Liver (tissue), 9 donors: ENCODE data around the gene CYLD. TPM values are rescaled to one million over a fixed set of nuclear protein-coding genes. Genes with fewer than 3 reads are reported as not detected.

Experiments
- DNase-seq: peaks from one replicate; pipeline ENCODE4 v3.0.0-alpha.2; 2017; ENCODE audit warnings: low spot score
- H3K27ac ChIP-seq, 2 donors: one replicate each; pipeline ENCODE4 v1.7.0; 2013; ENCODE audit warnings: inconsistent platforms in 2 of 2, low read length in 2 of 2, control low read depth in 1 of 2, low read depth in 1 of 2, mild to moderate bottlenecking in 1 of 2
- H3K27me3 ChIP-seq, 4 donors: one replicate each; pipeline versions ENCODE4 v1.6.1 to v1.7.0; 2013; ENCODE audit warnings: low read length in 3 of 4, inconsistent platforms in 1 of 4, mild to moderate bottlenecking in 1 of 4, moderate library complexity in 1 of 4; ENCODE audit not compliant: control insufficient read depth in 4 of 4, insufficient read depth in 4 of 4
- H3K36me3 ChIP-seq, 4 donors: one replicate each; pipeline versions ENCODE4 v1.6.1 to v1.7.0; 2013; ENCODE audit warnings: low read length in 3 of 4, mild to moderate bottlenecking in 3 of 4, low read depth in 1 of 4, moderate library complexity in 1 of 4; ENCODE audit not compliant: control insufficient read depth in 4 of 4, insufficient read depth in 3 of 4
- H3K4me1 ChIP-seq, 4 donors: one replicate each; pipeline versions ENCODE4 v1.6.1 to v1.7.0; 2013; ENCODE audit warnings: low read length in 3 of 4, mild to moderate bottlenecking in 3 of 4, moderate library complexity in 1 of 4; ENCODE audit not compliant: control insufficient read depth in 4 of 4, insufficient read depth in 4 of 4
- H3K4me3 ChIP-seq, 3 donors: one replicate each; pipeline versions ENCODE4 v1.6.1 to v1.7.0; 2013; ENCODE audit warnings: low read length in 3 of 3, control low read depth in 1 of 3, low read depth in 1 of 3, mild to moderate bottlenecking in 1 of 3
- H3K9ac ChIP-seq, 2 donors: one replicate each; pipeline ENCODE4 v1.7.0; 2013; ENCODE audit warnings: low read length in 2 of 2, mild to moderate bottlenecking in 2 of 2, moderate library complexity in 2 of 2, control low read depth in 1 of 2, low read depth in 1 of 2
- H3K9me3 ChIP-seq, 4 donors: one replicate each; pipeline versions ENCODE4 v1.6.1 to v1.7.0; 2013; ENCODE audit warnings: low read length in 3 of 4; ENCODE audit not compliant: control insufficient read depth in 4 of 4
- ATF3 ChIP-seq: IDR thresholded peaks from 2 replicates; pipeline ENCODE4 v1.6.1; 2016; ENCODE audit warnings: antibody characterized with exemption
- CTCF ChIP-seq: fragments of 150-350 bp; IDR thresholded peaks from 2 replicates; pipeline ENCODE4 v1.5.1; 2017; ENCODE audit warnings: improper control_type of control experiment, low read depth, low read length; ENCODE audit not compliant: missing input control
- EGR1 ChIP-seq, 2 donors: IDR thresholded peaks; 2 replicates each; pipeline ENCODE4 v1.6.1; 2016 to 2018; ENCODE audit warnings: antibody characterized with exemption in 2 of 2, low read depth in 2 of 2
- FOXA1 ChIP-seq: IDR thresholded peaks from 2 replicates; pipeline ENCODE4 v1.6.1; 2016; ENCODE audit warnings: antibody characterized with exemption
- FOXA2 ChIP-seq: IDR thresholded peaks from 2 replicates; pipeline ENCODE4 v1.6.1; 2016; ENCODE audit warnings: antibody characterized with exemption
- GABPA ChIP-seq, 2 donors: IDR thresholded peaks in 1 of 2; conservative IDR thresholded peaks in 1 of 2; 2 replicates each; pipeline ENCODE4 v1.6.1; 2016; ENCODE audit warnings: antibody characterized with exemption in 2 of 2, mild to moderate bottlenecking in 1 of 2, moderate library complexity in 1 of 2
- HNF4A ChIP-seq, 2 donors: conservative IDR thresholded peaks; 2 replicates each; pipeline ENCODE4 v1.6.1; 2016; ENCODE audit warnings: antibody characterized with exemption in 2 of 2, mild to moderate bottlenecking in 2 of 2
- HNF4G ChIP-seq: IDR thresholded peaks from 2 replicates; pipeline ENCODE4 v1.6.1; 2016; ENCODE audit warnings: antibody characterized with exemption
- JUND ChIP-seq, 2 donors: IDR thresholded peaks; 2 replicates each; pipeline ENCODE4 v1.6.1; 2016; ENCODE audit warnings: antibody characterized with exemption in 2 of 2
- MAX ChIP-seq: IDR thresholded peaks from 2 replicates; pipeline ENCODE4 v1.6.1; 2016; ENCODE audit warnings: antibody characterized with exemption
- NR2F2 ChIP-seq: IDR thresholded peaks from 2 replicates; pipeline ENCODE4 v1.6.1; 2016; ENCODE audit warnings: antibody characterized with exemption
- RAD21 ChIP-seq, 2 donors: IDR thresholded peaks; 2 replicates each; pipeline ENCODE4 v1.6.1; 2016; ENCODE audit warnings: antibody characterized with exemption in 2 of 2, mild to moderate bottlenecking in 2 of 2
- REST ChIP-seq: IDR thresholded peaks from 2 replicates; pipeline ENCODE4 v1.6.1; 2016; ENCODE audit warnings: antibody characterized with exemption, mild to moderate bottlenecking
- RXRA ChIP-seq, 2 donors: IDR thresholded peaks; 2 replicates each; pipeline ENCODE4 v1.6.1; 2017 to 2018; ENCODE audit warnings: antibody characterized with exemption in 2 of 2, mild to moderate bottlenecking in 1 of 2
- SP1 ChIP-seq: IDR thresholded peaks from 2 replicates; pipeline ENCODE4 v1.6.1; 2018; ENCODE audit warnings: antibody characterized with exemption, mild to moderate bottlenecking
- TAF1 ChIP-seq: conservative IDR thresholded peaks from 2 replicates; pipeline ENCODE4 v1.6.1; 2016; ENCODE audit warnings: antibody characterized with exemption, mild to moderate bottlenecking
- YY1 ChIP-seq: IDR thresholded peaks from 2 replicates; pipeline ENCODE4 v1.6.1; 2016; ENCODE audit warnings: antibody characterized with exemption, mild to moderate bottlenecking
- WGBS: extraction: QIAGEN DNeasy Blood & Tissue Kit; methylation state at CpG from one replicate; pipeline ENCODE4 v1.1.7; 2013; 5-methylcytosine and 5-hydroxymethylcytosine counted together
- polyA plus RNA-seq, 2 donors: library from polyadenylated mRNA; stranded (reverse) in 1 of 2; unstranded in 1 of 2; fragments of 200-250 nt in 1 of 2; fragments of >200 nt in 1 of 2; fragmentation: Nextera tagmentation in 1 of 2; extraction: Ambion mirVana in 1 of 2; gene quantifications; one replicate each; pipeline versions ENCODE4 v1.2.1 to v1.2.3, GENCODE V29; 2013 to 2015
- total RNA-seq, 2 donors: library from RNA; depleted of rRNA; stranded (reverse); fragments of >200 nt; gene quantifications; one replicate each; pipeline ENCODE4 v1.2.3, GENCODE V29; 2014
- donor health status: healthy.
- donor health status: healthy.
- donor health status: healthy.
- donor health status: healthy.
- donor health status: healthy.

The CYLD gene
- total and polyA plus RNA-seq, 4 donors, result 8.2 to 42.7 (median 13.8) TPM

GRCh38 chr16:50706250-50706649 lies 35.6 kb upstream of the CYLD start:
- TF ChIP-seq HNF4A (conservative IDR thresholded peaks at IDR 0.05) (no peak), MAX (no peak), FOXA2 (no peak), REST (no peak), YY1 (no peak), ATF3 (no peak), TAF1 (no peak), CTCF (no peak), RXRA (IDR thresholded peaks at IDR 0.05) (no peak), SP1 (no peak), FOXA1 (no peak), GABPA (IDR thresholded peaks at IDR 0.05 in 1 of 2, conservative IDR thresholded peaks at IDR 0.05 in 1 of 2) (no peak)
- no peak overlapping the region for H3K9ac ChIP-seq
- H3K9me3 ChIP-seq, result peaks cover 3 to 18% (median 8%) of the 10 kb centered on the region in 4 donors
- no peak overlapping the region for H3K4me3 ChIP-seq
- no peak overlapping the region for H3K27ac ChIP-seq
- DNase-seq, result no peak
- no peaks in the 10 kb centered on the region for H3K4me1 ChIP-seq
- H3K36me3 ChIP-seq, result no peaks in the 10 kb centered on the region
- 54% methylated on average over 3 of the region's 3 CpGs for WGBS
- no peaks in the 10 kb centered on the region for H3K27me3 ChIP-seq

GRCh38 chr16:50708373-50709060 lies 33.4 kb upstream of the CYLD start:
- Histone ChIP-seq H3K27ac (no peak overlapping the region), H3K9me3 (peaks cover 3 to 18% (median 8%) of the 10 kb centered on the region in 4 donors), H3K36me3 (no peaks in the 10 kb centered on the region), H3K4me1 (no peaks in the 10 kb centered on the region), H3K27me3 (no peaks in the 10 kb centered on the region), H3K4me3 (no peak overlapping the region), H3K9ac (no peak overlapping the region)
- 86% methylated on average over 10 of the region's 10 CpGs for WGBS
- DNase-seq, result no peak
- TF ChIP-seq SP1 (no peak), TAF1 (no peak), JUND (IDR thresholded peaks at IDR 0.05) (no peak), RAD21 (IDR thresholded peaks at IDR 0.05) (no peak), FOXA1 (no peak), FOXA2 (no peak), CTCF (no peak), GABPA (IDR thresholded peaks at IDR 0.05 in 1 of 2, conservative IDR thresholded peaks at IDR 0.05 in 1 of 2) (no peak), NR2F2 (no peak), RXRA (IDR thresholded peaks at IDR 0.05) (no peak), EGR1 (IDR thresholded peaks at IDR 0.05; ENCODE audit: low read depth in 2 of 2) (no peak), YY1 (no peak), HNF4A (conservative IDR thresholded peaks at IDR 0.05) (no peak), REST (no peak), MAX (no peak), ATF3 (no peak), HNF4G (no peak)
